HG03103 (cell line): Measurements from ENCODE around the gene FAAP24.
"Not testable (repeated sequence)": the region's sequence is repeated elsewhere in the genome, so short reads cannot be mapped to it uniquely, and the experiment has no call there.

Experiments used
- ATAC-seq: cut with Tn5 transposase; IDR thresholded peaks from one replicate; pipeline ENCODE4 v1.9.1; 2021; ENCODE audit warnings: low read depth; ENCODE audit not compliant: unreplicated experiment

FAAP24 gene

GRCh38 chr19:32971715-32972540, at the start of gene FAAP24, which contains the start of gene CEP89:
Gene FAAP24, plus strand, starts transcription at chr19:32972242. Its CDS starts 955 bp downstream, at chr19:32973197.
Gene CEP89, minus strand, starts transcription at chr19:32971958. Its CDS starts 84 bp downstream, at chr19:32971874.
- peak; percentile 98 for ATAC-seq

- no peak for ATAC-seq
Measured at GRCh38 chr19:32924200-32924599, 47.8 kb upstream of the FAAP24 start.

GRCh38 chr19:32928806-32929205, 43.2 kb upstream of the FAAP24 start:
- no peak for ATAC-seq

GRCh38 chr19:32930567-32930966, 41.5 kb upstream of the FAAP24 start:
- ATAC-seq, result no peak

GRCh38 chr19:32933571-32933970, 38.5 kb upstream of the FAAP24 start:
- ATAC-seq, result no peak

GRCh38 chr19:32935629-32936028, 36.4 kb upstream of the FAAP24 start:
- ATAC-seq, result no peak

- no peak for ATAC-seq
Measured at GRCh38 chr19:32936065-32936464, 36.0 kb upstream of the FAAP24 start.

GRCh38 chr19:32941273-32941672, 30.8 kb upstream of the FAAP24 start:
- not testable (repeated sequence) for ATAC-seq

- no peak for ATAC-seq
Measured at GRCh38 chr19:32945260-32945659, 26.8 kb upstream of the FAAP24 start.

- ATAC-seq, result no peak
Measured at GRCh38 chr19:32966750-32967149, 5.3 kb upstream of the FAAP24 start.

- ATAC-seq, result no peak
Measured at GRCh38 chr19:32969549-32969948, 2.5 kb upstream of the FAAP24 start.

- ATAC-seq, result no peak
Measured at GRCh38 chr19:32971012-32971595, 938 bp upstream of the FAAP24 start.

GRCh38 chr19:32976223-32976805, 4.3 kb downstream of the FAAP24 start:
- no peak for ATAC-seq

GRCh38 chr19:32977280-32977679, 5.2 kb downstream of the FAAP24 start:
- no peak for ATAC-seq

GRCh38 chr19:32977813-32978212, 5.8 kb downstream of the FAAP24 start:
- not testable (repeated sequence) for ATAC-seq

GRCh38 chr19:32979807-32980206, 7.8 kb downstream of the FAAP24 start:
- ATAC-seq, result not testable (repeated sequence)

GRCh38 chr19:32982488-32982887, 10.4 kb downstream of the FAAP24 start:
- not testable (repeated sequence) for ATAC-seq

GRCh38 chr19:32988254-32988653, 16.2 kb downstream of the FAAP24 start:
- not testable (repeated sequence) for ATAC-seq

- no peak for ATAC-seq
Measured at GRCh38 chr19:32988724-32989123, 16.7 kb downstream of the FAAP24 start.

GRCh38 chr19:32995966-32996365, 23.9 kb downstream of the FAAP24 start:
- ATAC-seq, result not testable (repeated sequence)

- not testable (repeated sequence) for ATAC-seq
Measured at GRCh38 chr19:32997061-32997464, 25.0 kb downstream of the FAAP24 start.
